Hypothalamus (tissue), 51 donors: ENCODE data around the gene ELMO1.

Experiments
- DNase-seq, 51 donors: peaks; one replicate each; lab custom pipeline; 2025; lab: John Stamatoyannopoulos, UW

Gene ELMO1

GRCh38 chr7:37434529-37434928, 14.1 kb downstream of the ELMO1 start:
- DNase-seq, result no peak

- DNase-seq, result no peak
Measured at GRCh38 chr7:37433166-37433565, 15.5 kb downstream of the ELMO1 start.

GRCh38 chr7:37432281-37432920, 16.3 kb downstream of the ELMO1 start:
- no peak for DNase-seq

- no peak for DNase-seq
Measured at GRCh38 chr7:37431413-37431812, 17.3 kb downstream of the ELMO1 start.

- DNase-seq, result no peak
Measured at GRCh38 chr7:37430640-37431039, 18.0 kb downstream of the ELMO1 start.

DNA sequence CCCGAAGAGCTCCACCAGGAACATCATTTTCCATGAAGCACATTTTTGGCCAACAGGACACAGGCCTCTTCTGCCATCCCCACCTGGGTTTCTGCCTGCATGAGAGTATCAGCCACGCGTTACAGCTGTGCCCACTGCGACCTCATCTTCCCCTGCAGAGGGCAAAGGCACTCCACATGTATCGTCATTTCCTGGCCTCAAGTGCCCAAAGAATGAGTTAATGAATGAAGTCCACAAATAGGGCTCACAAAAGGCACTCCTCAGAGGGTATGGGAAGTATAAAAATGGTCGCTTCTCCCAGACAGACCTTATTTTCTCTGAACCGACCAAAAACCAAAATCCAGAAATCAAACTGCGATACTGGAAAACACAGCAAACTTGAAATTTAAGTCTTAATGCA, 18.5 kb downstream of the ELMO1 start:
- DNase-seq, result no peak

GRCh38 chr7:37429435-37429791, 19.3 kb downstream of the ELMO1 start:
- no peak for DNase-seq

DNA sequence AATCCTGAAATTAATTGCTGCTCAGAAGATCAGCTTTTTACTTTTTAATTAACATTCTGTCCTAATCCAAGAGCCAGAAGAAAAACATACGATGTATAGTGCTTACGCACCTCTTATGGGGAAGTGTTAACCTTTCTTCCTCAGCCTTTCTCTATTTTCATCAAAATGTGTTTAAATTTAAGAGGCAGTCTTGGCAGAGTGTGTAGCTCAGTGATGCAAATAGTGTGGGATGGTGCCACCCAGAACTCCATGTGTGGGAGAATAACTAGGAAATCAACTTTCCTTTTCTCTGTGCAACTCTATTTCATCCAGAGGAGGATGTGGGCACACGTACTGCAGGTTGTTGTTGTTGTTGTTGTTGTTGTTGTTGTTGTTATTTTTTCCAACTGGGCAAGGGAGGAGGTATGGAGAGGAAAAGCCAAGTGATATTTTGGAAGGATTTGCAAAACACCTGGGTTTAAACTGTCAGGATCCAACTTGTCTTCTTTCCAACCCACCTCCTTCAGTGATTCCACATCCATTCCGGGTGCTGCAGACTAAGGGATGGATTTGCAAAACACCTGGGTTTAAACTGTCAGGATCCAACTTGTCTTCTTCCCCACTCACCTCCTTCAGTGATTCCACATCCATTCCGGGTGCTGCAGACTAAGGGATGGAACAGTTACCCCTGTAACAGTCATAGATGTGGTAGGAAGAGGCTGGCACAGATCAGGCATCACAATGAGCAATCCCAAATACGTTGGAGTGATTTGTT, 19.8 kb downstream of the ELMO1 start:
- no peak for DNase-seq

DNA sequence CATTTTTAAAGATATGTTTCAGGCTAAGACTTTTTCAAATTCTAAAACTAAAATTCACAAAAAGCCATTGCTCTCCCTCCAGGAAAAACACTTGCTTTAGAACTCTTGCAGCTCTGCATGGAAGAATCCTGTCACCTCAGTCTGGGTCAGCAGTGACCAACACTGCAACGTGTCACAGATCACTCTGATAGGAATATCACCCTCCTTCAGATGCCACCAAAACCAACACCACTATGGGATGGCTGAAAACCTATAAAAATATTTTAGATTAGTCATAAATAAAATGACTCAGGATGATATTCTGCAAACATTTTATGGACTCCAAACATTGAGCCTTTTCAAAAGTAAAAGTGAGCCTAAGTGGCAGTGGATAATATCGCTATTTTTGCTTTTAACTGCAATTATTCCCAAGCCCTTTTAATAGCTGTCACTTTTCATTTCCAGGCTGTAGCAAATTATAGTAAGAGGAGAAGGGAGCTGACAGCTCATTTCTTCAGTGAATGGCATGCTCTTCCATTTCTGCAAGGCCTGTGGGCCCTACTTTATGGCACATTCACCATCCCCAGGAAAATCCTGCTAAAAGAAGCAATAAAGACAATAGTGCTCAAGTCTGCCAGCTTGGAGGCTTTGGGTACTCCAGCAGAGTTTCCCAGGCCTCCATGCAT, 21.3 kb downstream of the ELMO1 start:
- no peak for DNase-seq

DNA sequence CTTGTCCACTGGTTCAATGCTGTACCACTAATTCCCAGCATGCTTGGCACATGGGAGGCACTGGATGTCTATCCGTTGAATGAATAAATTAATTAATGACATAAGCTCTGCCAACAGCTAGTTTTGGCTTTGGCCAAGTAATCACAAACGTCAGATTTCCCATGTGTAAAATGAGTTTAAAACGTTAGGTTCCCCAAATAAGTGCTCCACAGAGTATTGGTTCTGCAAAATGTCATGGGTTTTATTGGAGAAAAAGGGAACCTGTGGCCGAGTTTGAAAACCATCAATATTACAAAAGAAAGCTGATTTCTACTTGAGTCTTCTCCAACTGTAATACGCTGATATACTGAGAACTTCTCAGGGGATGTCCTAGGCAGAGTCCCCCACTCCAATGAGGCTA, 23.2 kb downstream of the ELMO1 start:
- no peak for DNase-seq

GRCh38 chr7:37424995-37425394, 23.7 kb downstream of the ELMO1 start:
- no peak for DNase-seq

GRCh38 chr7:37424521-37424920, 24.1 kb downstream of the ELMO1 start:
- DNase-seq, result no peak

GRCh38 chr7:37421861-37422500, 26.7 kb downstream of the ELMO1 start:
- DNase-seq, result no peak

- DNase-seq, result peak in 1 of 51 donors; percentile 14
Measured at GRCh38 chr7:37420946-37421695, 27.5 kb downstream of the ELMO1 start.

GRCh38 chr7:37419496-37419895, 29.2 kb downstream of the ELMO1 start:
- no peak for DNase-seq

- no peak for DNase-seq
Measured at GRCh38 chr7:37418381-37418780, 30.3 kb downstream of the ELMO1 start.

DNA sequence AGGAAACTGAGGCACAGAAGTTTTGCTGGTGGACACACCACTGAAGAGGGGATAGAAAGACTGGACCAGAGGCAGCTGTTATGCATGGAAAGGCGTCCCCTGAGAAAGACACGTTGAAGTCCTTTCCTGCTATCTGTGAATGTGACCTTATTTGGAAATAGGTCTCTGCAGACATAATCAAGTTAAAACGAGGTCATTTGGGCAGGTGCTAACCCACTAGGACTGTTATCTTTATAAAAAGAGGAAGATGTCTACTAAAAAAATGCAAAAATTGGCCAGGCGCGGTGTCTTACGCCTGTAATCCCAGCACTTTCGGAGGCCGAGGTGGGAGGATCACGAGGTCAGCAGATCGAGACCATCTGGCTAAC, 31.6 kb downstream of the ELMO1 start:
- DNase-seq, result no peak

DNA sequence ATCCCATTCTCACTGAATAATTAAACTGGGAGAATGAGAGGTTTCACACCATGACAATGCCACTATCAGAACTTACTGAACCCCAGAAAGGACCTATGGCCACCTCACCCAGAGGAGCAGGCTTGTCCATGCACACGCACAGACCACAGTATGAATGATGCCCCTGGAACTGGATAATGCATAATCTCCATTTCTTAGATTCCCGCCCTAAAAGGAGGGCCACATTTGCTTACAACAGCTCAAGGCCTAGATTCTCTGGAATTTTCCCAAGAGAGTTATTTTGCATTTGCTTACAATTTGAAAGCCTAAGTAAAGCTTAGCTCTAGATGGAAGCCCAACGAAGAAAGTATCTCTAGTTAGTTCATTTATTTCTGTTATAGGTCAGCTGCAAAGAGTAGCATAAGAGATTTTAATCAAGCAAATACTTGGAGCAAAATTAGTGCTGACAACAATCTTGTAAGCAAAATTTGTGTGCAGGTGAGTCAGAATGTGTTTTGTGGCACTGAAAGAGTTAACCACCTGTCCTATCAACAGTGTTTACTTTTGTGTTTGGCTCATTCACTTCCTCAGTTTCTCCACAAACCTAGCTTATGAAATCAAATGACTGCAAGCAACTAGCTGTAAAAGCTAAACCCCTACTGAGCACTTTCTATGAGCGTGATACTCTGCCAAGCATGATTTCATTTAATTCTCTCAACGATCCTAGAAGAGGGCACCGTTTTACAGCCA, 32.1 kb downstream of the ELMO1 start:
- no peak for DNase-seq

DNA sequence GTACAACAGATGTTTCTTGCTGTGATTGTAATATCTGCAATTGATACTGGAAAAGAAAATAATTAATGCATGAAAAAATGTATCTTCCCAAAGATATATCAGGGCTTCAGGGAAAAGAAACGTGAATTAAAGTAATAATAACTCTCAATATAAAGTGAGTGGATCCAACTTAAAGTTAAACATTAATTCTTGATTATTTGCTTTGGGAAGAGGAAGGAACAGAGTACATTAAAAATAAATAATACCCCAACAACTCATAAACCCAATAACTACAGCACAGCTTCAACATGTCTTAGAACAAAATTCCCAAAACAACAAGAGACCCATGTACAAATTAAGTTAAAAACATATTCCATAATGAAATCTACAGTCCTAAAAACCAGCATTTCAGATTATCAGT, 33.0 kb downstream of the ELMO1 start:
- DNase-seq, result no peak

DNA sequence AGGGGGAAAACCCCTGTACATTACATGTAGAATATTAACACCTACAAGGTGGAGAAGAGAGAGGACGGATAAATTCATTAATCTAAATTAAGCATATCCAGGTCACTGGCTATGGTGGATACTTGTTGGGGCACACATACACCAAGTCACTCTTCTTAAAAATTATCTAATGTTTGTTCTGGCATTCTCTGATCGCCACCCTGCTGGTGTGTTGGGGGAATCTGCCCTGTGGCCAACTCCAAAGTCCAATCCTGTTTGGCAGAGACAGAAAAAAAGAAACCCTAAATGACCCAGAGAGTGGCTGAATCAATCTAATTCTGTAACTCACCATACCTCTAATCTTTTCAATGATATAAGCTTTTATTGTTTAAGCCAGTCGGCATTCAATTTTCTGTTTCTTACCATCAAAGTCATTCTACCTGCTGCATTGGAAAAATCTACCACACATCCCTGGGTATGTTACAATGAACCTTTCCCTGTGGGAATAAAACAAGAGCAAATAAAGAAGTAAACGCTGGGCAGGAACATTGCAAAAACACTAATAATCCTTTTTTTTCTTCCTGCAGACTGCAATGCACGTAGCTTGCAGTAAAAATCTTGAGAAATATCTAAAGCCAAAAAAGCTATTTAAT, 34.2 kb downstream of the ELMO1 start:
- no peak for DNase-seq
